Activated CD4-positive, alpha-beta T cell treated with anti-CD3 and anti-CD28 coated beads, Interleukin-2, amount 50 U/mL, for 1 hour (primary cell): Measurements from ENCODE around the gene SDS.

Experiments
- DNase-seq: peaks from one replicate; pipeline ENCODE4 v3.0.0-alpha.2; 2020

Gene SDS

DNA sequence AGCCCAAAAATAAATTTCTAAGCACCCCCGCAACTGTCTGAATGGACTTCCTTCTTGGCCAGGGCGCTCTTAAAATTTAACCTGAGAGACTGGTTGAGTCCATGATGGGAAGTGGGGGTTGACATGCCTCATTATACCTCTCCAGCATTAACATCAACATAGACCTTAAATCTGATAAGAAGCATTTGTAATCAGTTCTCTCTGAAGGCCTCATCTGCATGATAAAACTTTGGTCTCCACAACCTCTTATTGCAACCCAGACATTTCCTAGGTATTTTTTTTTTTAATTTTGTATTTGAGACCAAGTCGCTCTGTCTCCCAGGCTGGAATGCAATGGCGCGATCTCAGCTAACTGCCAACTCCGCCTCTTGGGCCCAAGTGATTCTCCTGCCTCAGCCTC is 58.4 kb downstream of the SDS start:
- DNase-seq = no peak
